Right ventricle myocardium inferior (tissue), 1 donor: ENCODE results near the gene DSG4. TPM values are rescaled to one million over a fixed set of nuclear protein-coding genes. Genes with fewer than 3 reads are reported as not detected.
"Not testable (repeated sequence)": the region's sequence is repeated elsewhere in the genome, so short reads cannot be mapped to it uniquely, and the experiment has no call there.

ENCODE experiments used
- ATAC-seq: fragments of 200-7000 bp; cut with Tn5 transposase; one replicate; pipeline ENCODE4 v1.9.1; 2020; ENCODE audit warnings: mild to moderate bottlenecking, moderate library complexity
- DNase-seq: peaks from one replicate; pipeline ENCODE4 v3.0.0; 2021; ENCODE audit errors: missing footprints
- intact Hi-C: fragments of 100-400 bp; cut with DNase I; formaldehyde crosslinking; loops from one replicate; pipeline ENCODE4 v1.11.0; 2022
- long read RNA-seq: library from polyadenylated mRNA; unstranded; transcript quantifications from one replicate; pipeline ENCODE4 v2.0.0, GENCODE V29; 2021
- total RNA-seq: library from RNA; stranded (reverse); fragmentation: NEBNext Ultra II Directional; extraction: Animal tissue kit (Norgen Biotek cat#: 25700); gene quantifications from one replicate; pipeline ENCODE4 v1.2.1, GENCODE V29; 2021
- donor health status: DM: no; HTN: yes; CAD: no; lungs with severe emphysema.

The DSG4 gene, protein sequence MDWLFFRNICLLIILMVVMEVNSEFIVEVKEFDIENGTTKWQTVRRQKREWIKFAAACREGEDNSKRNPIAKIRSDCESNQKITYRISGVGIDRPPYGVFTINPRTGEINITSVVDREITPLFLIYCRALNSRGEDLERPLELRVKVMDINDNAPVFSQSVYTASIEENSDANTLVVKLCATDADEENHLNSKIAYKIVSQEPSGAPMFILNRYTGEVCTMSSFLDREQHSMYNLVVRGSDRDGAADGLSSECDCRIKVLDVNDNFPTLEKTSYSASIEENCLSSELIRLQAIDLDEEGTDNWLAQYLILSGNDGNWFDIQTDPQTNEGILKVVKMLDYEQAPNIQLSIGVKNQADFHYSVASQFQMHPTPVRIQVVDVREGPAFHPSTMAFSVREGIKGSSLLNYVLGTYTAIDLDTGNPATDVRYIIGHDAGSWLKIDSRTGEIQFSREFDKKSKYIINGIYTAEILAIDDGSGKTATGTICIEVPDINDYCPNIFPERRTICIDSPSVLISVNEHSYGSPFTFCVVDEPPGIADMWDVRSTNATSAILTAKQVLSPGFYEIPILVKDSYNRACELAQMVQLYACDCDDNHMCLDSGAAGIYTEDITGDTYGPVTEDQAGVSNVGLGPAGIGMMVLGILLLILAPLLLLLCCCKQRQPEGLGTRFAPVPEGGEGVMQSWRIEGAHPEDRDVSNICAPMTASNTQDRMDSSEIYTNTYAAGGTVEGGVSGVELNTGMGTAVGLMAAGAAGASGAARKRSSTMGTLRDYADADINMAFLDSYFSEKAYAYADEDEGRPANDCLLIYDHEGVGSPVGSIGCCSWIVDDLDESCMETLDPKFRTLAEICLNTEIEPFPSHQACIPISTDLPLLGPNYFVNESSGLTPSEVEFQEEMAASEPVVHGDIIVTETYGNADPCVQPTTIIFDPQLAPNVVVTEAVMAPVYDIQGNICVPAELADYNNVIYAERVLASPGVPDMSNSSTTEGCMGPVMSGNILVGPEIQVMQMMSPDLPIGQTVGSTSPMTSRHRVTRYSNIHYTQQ
- not detected for total RNA-seq
- long read RNA-seq, result 0 reads

DNA sequence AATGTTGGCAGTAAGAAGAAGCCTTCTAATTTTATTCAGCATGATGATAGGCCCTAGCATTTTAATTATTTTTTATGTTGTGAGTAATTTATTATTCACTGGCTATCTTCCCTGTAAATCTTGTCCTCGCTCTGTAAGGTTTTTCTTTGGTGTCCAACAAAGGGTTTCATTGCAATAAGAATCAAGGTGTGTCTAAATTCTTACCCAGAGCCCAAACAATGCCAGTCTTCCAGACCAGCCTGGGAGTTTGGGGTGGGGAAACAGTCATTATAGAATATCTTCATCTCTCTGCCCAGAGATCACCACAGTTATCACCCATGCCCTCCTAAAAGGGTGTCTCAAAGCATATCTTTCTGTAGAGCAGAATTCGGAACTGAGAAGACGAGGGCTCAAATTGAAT lies at the start of gene DSG4:
Gene DSG4, plus strand, starts transcription at position 301 of the 400 bp plus-strand sequence. CDS start 135 bp downstream, outside the sequence.
- no peak for ATAC-seq
- DNase-seq, result no peak
- intact Hi-C loops, result no loop called here

GRCh38 chr18:31329787-31330438 lies 46.7 kb upstream of the DSG4 start:
- DNase-seq (no peak), ATAC-seq (no peak)
- intact Hi-C loops, result no loop called here

- intact Hi-C loops, result no loop called here
- no peak for DNase-seq
- ATAC-seq, result no peak
Measured at GRCh38 chr18:31343454-31343853, 33.1 kb upstream of the DSG4 start.

DNA sequence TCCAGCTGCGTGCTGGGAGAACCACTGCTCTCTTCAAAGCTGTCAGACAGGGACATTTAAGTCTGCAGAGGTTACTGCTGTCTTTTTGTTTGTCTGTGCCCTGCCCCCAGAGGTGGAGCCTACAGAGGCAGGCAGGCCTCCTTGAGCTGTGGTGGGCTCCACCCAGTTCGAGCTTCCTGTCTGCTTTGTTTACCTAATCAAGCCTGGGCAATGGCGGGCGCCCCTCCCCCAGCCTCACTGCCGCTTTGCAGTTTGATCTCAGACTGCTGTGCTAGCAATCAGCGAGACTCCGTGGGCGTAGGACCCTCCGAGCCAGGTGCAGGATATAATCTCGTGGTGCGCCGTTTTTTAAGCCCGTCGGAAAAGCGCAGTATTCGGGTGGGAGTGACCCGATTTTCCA lies 23.2 kb upstream of the DSG4 start:
- DNase-seq, ATAC-seq: not testable (repeated sequence)

GRCh38 chr18:31354990-31355389 lies 21.6 kb upstream of the DSG4 start:
- DNase-seq, result no peak
- intact Hi-C loops, result no loop called here
- ATAC-seq, result no peak

More for the DNA sequence above, 23.2 kb upstream of the DSG4 start:
- intact Hi-C loops, result not testable (repeated sequence)

DNA sequence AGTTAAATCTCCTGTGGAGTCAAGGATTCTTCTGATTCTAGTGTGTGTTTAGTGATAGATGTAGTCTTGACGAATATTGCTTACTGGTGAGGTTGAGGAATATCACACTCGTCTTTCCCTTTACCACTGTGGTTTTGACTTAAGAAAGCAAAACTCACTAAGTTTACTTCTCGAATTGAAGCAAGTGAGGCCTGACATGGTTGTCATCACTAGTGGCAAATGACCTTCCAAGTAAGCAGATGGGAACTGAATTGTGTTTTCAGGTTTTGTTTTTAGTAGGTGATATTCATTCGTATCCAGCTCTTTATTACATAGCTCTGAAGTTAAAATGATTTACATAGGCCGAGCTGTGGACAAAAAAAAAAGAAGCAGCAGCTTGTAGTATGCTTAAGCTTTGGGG lies 20.6 kb upstream of the DSG4 start:
- no peak for DNase-seq
- intact Hi-C loops, result no loop called here
- ATAC-seq, result no peak

GRCh38 chr18:31364190-31364589 lies 12.4 kb upstream of the DSG4 start:
- intact Hi-C loops, result no loop called here
- ATAC-seq (no peak), DNase-seq (no peak)

- ATAC-seq (no peak), DNase-seq (no peak)
- intact Hi-C loops, result no loop called here
Measured at GRCh38 chr18:31369478-31369877, 7.1 kb upstream of the DSG4 start.

- intact Hi-C loops, result no loop called here
- ATAC-seq (no peak), DNase-seq (no peak)
Measured at GRCh38 chr18:31371989-31372388, 4.6 kb upstream of the DSG4 start.

DNA sequence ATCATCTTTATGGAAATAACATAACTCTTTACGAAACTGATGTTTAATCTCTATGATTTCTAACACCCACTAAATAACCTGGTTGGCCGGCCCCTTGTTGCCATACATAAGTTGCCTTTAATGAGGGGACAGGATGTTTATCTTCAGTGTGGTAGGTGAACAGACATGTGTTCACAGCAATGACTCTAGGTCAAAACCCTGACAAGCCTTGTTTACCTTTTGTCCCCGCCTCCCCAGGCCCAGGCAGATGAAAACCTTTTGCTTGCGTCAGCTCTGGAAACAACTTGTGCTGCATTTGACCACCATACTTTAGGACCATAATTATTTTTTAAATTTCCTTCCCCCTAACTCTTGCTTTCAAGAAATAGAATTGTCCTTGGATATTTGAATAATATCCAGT lies 2.9 kb upstream of the DSG4 start:
- no peak for ATAC-seq
- intact Hi-C loops, result no loop called here
- peak; percentile 42 for DNase-seq

DNA sequence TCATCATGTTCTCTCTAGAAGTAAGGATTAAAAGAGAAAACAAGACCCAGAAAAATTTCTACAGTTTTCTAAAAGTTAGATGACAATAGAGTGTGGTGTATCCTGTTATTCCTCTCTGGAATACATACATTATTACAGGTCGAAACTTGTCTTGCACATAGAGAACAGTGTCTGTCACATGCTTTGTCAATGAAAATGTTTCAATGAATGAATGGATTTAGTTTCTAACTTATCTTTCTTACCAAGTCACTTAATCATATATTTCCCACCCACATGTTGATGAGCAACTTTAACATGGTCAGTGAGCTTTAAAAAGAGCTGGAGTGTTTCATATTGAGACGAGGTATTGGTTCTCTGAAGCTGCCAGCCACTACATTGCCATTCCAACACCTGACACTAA lies 4.3 kb downstream of the DSG4 start:
- intact Hi-C loops, result no loop called here
- no peak for DNase-seq
- no peak for ATAC-seq

DNA sequence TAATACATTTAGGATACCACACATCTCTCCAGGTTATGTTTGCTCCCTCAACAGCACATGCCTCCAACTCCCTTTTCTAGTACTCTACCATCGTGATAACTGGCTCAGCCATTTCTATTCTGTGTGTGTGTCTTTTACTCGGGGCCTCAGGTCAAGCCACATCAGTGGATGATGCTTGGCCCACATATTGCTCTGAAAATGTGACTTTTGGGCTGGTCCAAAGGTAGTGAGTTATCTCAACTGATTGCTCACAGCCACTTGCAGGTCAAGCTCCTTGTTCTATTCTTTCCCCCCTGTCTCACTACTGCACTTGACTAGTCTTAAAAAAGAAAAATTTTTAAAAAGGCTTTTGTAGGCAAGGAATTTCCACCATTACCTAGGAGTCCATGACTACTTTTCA lies 5.5 kb downstream of the DSG4 start:
- ATAC-seq, result no peak
- intact Hi-C loops, result no loop called here
- no peak for DNase-seq

DNA sequence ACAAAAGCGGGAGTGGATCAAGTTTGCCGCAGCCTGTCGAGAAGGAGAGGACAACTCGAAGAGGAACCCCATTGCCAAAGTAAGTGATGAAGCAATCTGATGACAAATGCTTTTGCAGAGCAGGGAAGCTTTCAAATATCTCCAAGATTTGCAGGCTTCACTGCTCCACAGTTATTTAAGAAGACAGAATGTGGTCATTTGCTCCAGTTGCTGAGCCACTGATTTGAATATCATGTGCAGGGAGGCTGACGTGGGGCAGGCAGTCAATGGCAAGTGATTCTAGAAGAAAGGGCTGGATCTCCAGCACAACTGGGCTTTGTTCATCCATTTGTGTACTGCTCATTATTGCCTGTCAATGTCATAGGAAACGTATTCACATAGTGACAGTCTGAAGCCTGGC lies 10.2 kb downstream of the DSG4 start:
- ATAC-seq (no peak), DNase-seq (no peak)
- intact Hi-C loops, result no loop called here

DNA sequence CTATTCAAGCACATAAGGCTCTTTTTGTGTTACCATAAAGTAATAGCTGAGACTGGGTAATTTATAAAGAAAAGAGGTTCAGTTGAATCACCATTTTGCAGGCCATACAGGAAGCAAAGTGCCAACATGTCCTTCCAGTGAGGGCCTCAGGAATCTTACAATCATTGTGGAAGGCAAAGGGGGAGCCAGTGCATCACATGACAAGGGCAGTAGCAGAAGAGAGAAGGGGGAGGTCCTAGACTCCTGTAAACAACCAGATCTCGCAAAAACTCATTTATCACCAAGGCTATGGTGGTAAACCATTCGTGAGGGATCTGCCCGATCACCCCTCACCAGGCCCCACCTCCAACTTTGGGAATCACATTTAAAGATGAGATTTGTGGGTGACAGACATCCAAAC lies 16.7 kb downstream of the DSG4 start:
- intact Hi-C loops, result loop anchor here (10.0 kb wide), 2 partner anchors 88 to 118 kb away; no protein-coding TSS in a partner anchor
- ATAC-seq (no peak), DNase-seq (no peak)

- peak; percentile 75 for ATAC-seq
- intact Hi-C loops, result loop anchor here (10.0 kb wide), 2 partner anchors 92 to 122 kb away; no protein-coding TSS in a partner anchor
Measured at GRCh38 chr18:31396796-31397612, 20.4 kb downstream of the DSG4 start.

GRCh38 chr18:31398191-31398590 lies 21.6 kb downstream of the DSG4 start:
- intact Hi-C loops, result loop anchor here (10.0 kb wide), 2 partner anchors 93 to 123 kb away; no protein-coding TSS in a partner anchor

More at GRCh38 chr18:31396796-31397612, 20.4 kb downstream of the DSG4 start:
- DNase-seq, result no peak

DNA sequence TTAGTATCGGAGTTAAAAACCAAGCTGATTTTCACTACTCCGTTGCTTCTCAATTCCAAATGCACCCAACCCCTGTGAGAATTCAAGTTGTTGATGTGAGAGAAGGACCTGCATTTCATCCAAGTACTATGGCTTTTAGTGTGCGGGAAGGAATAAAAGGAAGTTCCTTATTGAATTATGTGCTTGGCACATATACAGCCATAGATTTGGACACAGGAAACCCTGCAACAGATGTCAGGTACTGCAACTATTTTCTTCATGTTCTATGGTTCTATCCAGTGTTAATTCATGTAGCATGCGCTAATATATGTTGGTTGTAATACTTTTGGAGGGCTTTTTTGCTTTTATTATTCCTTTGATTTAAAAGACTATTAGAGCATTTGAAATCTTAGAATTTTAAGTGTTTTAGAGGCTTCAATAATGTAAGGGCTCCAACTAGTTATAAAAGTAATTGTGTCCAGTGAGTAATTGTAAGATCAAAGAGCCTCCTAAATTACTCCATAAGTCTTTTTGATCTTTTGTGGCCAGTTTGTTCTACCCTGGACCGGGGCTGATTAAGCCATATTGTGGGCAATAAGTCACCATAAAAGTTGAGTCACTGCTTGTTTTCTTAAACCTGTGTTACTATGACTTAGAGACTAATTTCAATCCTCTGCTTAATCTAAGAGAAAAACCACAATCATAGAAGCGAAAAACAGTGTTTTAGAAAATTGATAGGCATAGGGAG lies 22.9 kb downstream of the DSG4 start:
- intact Hi-C loops, result loop anchor here (10.0 kb wide), 2 partner anchors 95 to 125 kb away; no protein-coding TSS in a partner anchor
- DNase-seq (no peak), ATAC-seq (no peak)

More at GRCh38 chr18:31398191-31398590, 21.6 kb downstream of the DSG4 start:
- ATAC-seq (no peak), DNase-seq (no peak)
